WTC11 (cell line): Measurements from ENCODE around the gene COG8. TPM values are rescaled to one million over a fixed set of nuclear protein-coding genes. Genes with fewer than 3 reads are reported as not detected.

Experiments
- ATAC-seq: fragments of 200-7000 bp; cut with Tn5 transposase; 2 replicates; pipeline ENCODE4 v1.10.0; 2021; ENCODE audit warnings: mild to moderate bottlenecking, moderate library complexity
- CTCF ChIA-PET: fragments of 300-600 bp; sonication (Branson Sonifier 250); formaldehyde crosslinking; loops from one replicate; lab custom pipeline; 2021; ENCODE audit warnings: antibody characterized with exemption; lab: Charles Lee
- POLR2A ChIA-PET: fragments of 350-600 bp; sonication (Branson Sonifier 250); formaldehyde crosslinking; loops from one replicate; lab custom pipeline; 2021; ENCODE audit warnings: antibody characterized with exemption; lab: Charles Lee
- DNase-seq: peaks from one replicate; pipeline ENCODE4 v3.0.0; 2021; ENCODE audit warnings: low spot score
- H3K27ac Mint-ChIP-seq: 2 replicates; pipeline ENCODE4 v1.8.0; 2021; ENCODE audit warnings: mixed read lengths
- H3K27me3 Mint-ChIP-seq: 2 replicates; pipeline ENCODE4 v1.8.0; 2021; ENCODE audit warnings: low read depth, mild to moderate bottlenecking, moderate library complexity, mixed read lengths
- H3K36me3 Mint-ChIP-seq: 2 replicates; pipeline ENCODE4 v1.8.0; 2021; ENCODE audit warnings: mixed read lengths
- H3K4me1 Mint-ChIP-seq: 2 replicates; pipeline ENCODE4 v1.8.0; 2022; ENCODE audit warnings: mixed read lengths
- H3K4me3 Mint-ChIP-seq: 2 replicates; pipeline ENCODE4 v1.8.0; 2021; ENCODE audit warnings: mild to moderate bottlenecking, moderate library complexity, mixed read lengths
- H3K9me3 Mint-ChIP-seq: 2 replicates; pipeline ENCODE4 v1.8.0; 2021; ENCODE audit warnings: mixed read lengths
- FOXK1 ChIP-seq: sonication (generic); formaldehyde crosslinking; IDR thresholded peaks from 2 replicates; pipeline ENCODE4 v1.8.0; 2022; ENCODE audit warnings: mild to moderate bottlenecking, moderate library complexity, missing genetic modification reagents
- FOXP1 ChIP-seq: sonication (generic); formaldehyde crosslinking; IDR thresholded peaks from 2 replicates; pipeline ENCODE4 v1.8.0; 2022; ENCODE audit warnings: missing genetic modification reagents, mild to moderate bottlenecking, moderate library complexity, borderline replicate concordance
- GABPB1 ChIP-seq: sonication (generic); formaldehyde crosslinking; IDR thresholded peaks from 2 replicates; pipeline ENCODE4 v1.8.1; 2023; ENCODE audit warnings: mild to moderate bottlenecking, missing genetic modification reagents
- GRHL2 ChIP-seq: fragments of 250-450 bp; sonication (Bioruptor Pico); IDR thresholded peaks from 2 replicates; pipeline ENCODE4 v1.8.0; 2022; ENCODE audit warnings: mild to moderate bottlenecking, moderate library complexity; ENCODE audit not compliant: insufficient replicate concordance, severe bottlenecking
- JUN ChIP-seq: sonication (generic); formaldehyde crosslinking; IDR thresholded peaks from 2 replicates; pipeline ENCODE4 v1.8.0; 2023; ENCODE audit warnings: mild to moderate bottlenecking, missing genetic modification reagents
- NFATC4 ChIP-seq: fragments of 250-450 bp; sonication (Bioruptor Pico); IDR thresholded peaks from 2 replicates; pipeline ENCODE4 v1.9.0; 2021; ENCODE audit warnings: mild to moderate bottlenecking
- NFYB ChIP-seq: sonication (generic); formaldehyde crosslinking; conservative IDR thresholded peaks from 2 replicates; pipeline ENCODE4 v1.8.0; 2022; ENCODE audit warnings: low read depth, missing genetic modification reagents
- NR1H2 ChIP-seq: sonication (generic); formaldehyde crosslinking; IDR thresholded peaks from 2 replicates; pipeline ENCODE4 v1.9.0; 2021; ENCODE audit warnings: mild to moderate bottlenecking, moderate library complexity, missing genetic modification reagents
- NR2C2 ChIP-seq: sonication (generic); formaldehyde crosslinking; IDR thresholded peaks from 2 replicates; pipeline ENCODE4 v1.8.0; 2022; ENCODE audit warnings: mild to moderate bottlenecking, missing genetic modification reagents
- RORB ChIP-seq: fragments of 250-450 bp; sonication (Bioruptor Pico); IDR thresholded peaks from 2 replicates; pipeline ENCODE4 v1.9.0; 2021; ENCODE audit warnings: mild to moderate bottlenecking
- SMAD3 ChIP-seq: sonication (generic); formaldehyde crosslinking; IDR thresholded peaks from 2 replicates; pipeline ENCODE4 v1.8.0; 2022; ENCODE audit warnings: missing genetic modification reagents, mild to moderate bottlenecking, borderline replicate concordance
- ZBTB21 ChIP-seq: sonication (generic); formaldehyde crosslinking; IDR thresholded peaks from 2 replicates; pipeline ENCODE4 v1.8.1; 2023; ENCODE audit warnings: mild to moderate bottlenecking, missing genetic modification reagents, borderline replicate concordance
- ZNF219 ChIP-seq: sonication (generic); formaldehyde crosslinking; IDR thresholded peaks from 2 replicates; pipeline ENCODE4 v1.8.0; 2023; ENCODE audit warnings: missing genetic modification reagents, mild to moderate bottlenecking, borderline replicate concordance
- total RNA-seq: library from RNA; stranded (reverse); gene quantifications from 3 replicates; pipeline ENCODE4 v1.2.3, GENCODE V29; 2021
- TF ChIP-seq, protein P1 (sequence below): sonication (generic); formaldehyde crosslinking; IDR thresholded peaks from 2 replicates; pipeline ENCODE4 v1.8.0; 2022; ENCODE audit warnings: missing genetic modification reagents
- TF ChIP-seq, protein P2 (sequence below): fragments of 200-600 bp; IDR thresholded peaks from 2 replicates; pipeline ENCODE4 v1.8.0; 2022; ENCODE audit warnings: antibody characterized with exemption
- TF ChIP-seq, protein P3 (sequence below): fragments of 250-450 bp; sonication (Bioruptor Pico); IDR thresholded peaks from 2 replicates; pipeline ENCODE4 v2.1.2; 2022; ENCODE audit warnings: mild to moderate bottlenecking, moderate library complexity
- TF ChIP-seq, protein P4 (sequence below): fragments of 250-450 bp; sonication (Bioruptor Pico); IDR thresholded peaks from 2 replicates; pipeline ENCODE4 v1.9.0; 2021; ENCODE audit warnings: mild to moderate bottlenecking, borderline replicate concordance
- TF ChIP-seq, protein P5 (sequence below): sonication (generic); formaldehyde crosslinking; IDR thresholded peaks from 2 replicates; pipeline ENCODE4 v1.8.0; 2022; ENCODE audit warnings: mild to moderate bottlenecking, missing genetic modification reagents
- TF ChIP-seq, protein P6 (sequence below): sonication (generic); formaldehyde crosslinking; IDR thresholded peaks from 2 replicates; pipeline ENCODE4 v1.8.1; 2023; ENCODE audit warnings: mild to moderate bottlenecking, missing genetic modification reagents, moderate library complexity
- TF ChIP-seq, protein P7 (sequence below): sonication (generic); formaldehyde crosslinking; IDR thresholded peaks from 2 replicates; pipeline ENCODE4 v1.8.1; 2022; ENCODE audit warnings: mild to moderate bottlenecking, missing genetic modification reagents, moderate library complexity, borderline replicate concordance
- TF ChIP-seq, protein P8 (sequence below): sonication (generic); formaldehyde crosslinking; IDR thresholded peaks from 2 replicates; pipeline ENCODE4 v1.8.0; 2022; ENCODE audit warnings: mild to moderate bottlenecking, missing genetic modification reagents

COG8 gene
- total RNA-seq, 1 experiment from 2014 or later, result 56.5 TPM

DNA sequence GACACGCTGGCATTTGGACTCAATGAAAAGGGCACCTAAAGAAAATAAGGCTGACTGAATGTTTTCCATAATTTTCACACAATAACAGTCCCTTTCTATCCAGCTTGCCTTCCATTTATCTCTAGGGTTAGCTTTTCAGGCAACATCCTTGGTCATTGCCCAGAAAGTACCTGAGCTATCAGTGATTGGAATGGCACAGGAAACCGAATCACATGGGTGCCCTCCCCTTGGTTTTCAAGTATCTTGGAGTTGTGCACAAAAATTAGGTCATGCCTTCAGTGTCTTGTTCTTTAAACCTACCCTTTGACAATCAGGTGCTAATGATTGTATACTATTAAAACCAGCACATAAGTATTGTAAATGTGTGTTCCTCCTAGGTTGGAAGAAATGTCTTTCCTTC, 31.5 kb downstream of the COG8 start (continued):
- TF ChIP-seq ZNF219 (CRISPR knock-in tag) (no peak), NR2C2 (CRISPR knock-in tag) (no peak), NFYB (CRISPR knock-in tag) (no peak)
- TF ChIP-seq, protein P1, sequence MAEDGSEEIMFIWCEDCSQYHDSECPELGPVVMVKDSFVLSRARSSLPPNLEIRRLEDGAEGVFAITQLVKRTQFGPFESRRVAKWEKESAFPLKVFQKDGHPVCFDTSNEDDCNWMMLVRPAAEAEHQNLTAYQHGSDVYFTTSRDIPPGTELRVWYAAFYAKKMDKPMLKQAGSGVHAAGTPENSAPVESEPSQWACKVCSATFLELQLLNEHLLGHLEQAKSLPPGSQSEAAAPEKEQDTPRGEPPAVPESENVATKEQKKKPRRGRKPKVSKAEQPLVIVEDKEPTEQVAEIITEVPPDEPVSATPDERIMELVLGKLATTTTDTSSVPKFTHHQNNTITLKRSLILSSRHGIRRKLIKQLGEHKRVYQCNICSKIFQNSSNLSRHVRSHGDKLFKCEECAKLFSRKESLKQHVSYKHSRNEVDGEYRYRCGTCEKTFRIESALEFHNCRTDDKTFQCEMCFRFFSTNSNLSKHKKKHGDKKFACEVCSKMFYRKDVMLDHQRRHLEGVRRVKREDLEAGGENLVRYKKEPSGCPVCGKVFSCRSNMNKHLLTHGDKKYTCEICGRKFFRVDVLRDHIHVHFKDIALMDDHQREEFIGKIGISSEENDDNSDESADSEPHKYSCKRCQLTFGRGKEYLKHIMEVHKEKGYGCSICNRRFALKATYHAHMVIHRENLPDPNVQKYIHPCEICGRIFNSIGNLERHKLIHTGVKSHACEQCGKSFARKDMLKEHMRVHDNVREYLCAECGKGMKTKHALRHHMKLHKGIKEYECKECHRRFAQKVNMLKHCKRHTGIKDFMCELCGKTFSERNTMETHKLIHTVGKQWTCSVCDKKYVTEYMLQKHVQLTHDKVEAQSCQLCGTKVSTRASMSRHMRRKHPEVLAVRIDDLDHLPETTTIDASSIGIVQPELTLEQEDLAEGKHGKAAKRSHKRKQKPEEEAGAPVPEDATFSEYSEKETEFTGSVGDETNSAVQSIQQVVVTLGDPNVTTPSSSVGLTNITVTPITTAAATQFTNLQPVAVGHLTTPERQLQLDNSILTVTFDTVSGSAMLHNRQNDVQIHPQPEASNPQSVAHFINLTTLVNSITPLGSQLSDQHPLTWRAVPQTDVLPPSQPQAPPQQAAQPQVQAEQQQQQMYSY (CRISPR knock-in tag), result no peak
- TF ChIP-seq, protein P2, sequence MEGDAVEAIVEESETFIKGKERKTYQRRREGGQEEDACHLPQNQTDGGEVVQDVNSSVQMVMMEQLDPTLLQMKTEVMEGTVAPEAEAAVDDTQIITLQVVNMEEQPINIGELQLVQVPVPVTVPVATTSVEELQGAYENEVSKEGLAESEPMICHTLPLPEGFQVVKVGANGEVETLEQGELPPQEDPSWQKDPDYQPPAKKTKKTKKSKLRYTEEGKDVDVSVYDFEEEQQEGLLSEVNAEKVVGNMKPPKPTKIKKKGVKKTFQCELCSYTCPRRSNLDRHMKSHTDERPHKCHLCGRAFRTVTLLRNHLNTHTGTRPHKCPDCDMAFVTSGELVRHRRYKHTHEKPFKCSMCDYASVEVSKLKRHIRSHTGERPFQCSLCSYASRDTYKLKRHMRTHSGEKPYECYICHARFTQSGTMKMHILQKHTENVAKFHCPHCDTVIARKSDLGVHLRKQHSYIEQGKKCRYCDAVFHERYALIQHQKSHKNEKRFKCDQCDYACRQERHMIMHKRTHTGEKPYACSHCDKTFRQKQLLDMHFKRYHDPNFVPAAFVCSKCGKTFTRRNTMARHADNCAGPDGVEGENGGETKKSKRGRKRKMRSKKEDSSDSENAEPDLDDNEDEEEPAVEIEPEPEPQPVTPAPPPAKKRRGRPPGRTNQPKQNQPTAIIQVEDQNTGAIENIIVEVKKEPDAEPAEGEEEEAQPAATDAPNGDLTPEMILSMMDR, result no peak
- TF ChIP-seq, protein P3, sequence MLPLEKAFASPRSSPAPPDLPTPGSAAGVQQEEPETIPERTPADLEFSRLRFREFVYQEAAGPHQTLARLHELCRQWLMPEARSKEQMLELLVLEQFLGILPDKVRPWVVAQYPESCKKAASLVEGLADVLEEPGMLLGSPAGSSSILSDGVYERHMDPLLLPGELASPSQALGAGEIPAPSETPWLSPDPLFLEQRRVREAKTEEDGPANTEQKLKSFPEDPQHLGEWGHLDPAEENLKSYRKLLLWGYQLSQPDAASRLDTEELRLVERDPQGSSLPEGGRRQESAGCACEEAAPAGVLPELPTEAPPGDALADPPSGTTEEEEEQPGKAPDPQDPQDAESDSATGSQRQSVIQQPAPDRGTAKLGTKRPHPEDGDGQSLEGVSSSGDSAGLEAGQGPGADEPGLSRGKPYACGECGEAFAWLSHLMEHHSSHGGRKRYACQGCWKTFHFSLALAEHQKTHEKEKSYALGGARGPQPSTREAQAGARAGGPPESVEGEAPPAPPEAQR (CRISPR knock-in tag), result no peak
- TF ChIP-seq, protein P4, sequence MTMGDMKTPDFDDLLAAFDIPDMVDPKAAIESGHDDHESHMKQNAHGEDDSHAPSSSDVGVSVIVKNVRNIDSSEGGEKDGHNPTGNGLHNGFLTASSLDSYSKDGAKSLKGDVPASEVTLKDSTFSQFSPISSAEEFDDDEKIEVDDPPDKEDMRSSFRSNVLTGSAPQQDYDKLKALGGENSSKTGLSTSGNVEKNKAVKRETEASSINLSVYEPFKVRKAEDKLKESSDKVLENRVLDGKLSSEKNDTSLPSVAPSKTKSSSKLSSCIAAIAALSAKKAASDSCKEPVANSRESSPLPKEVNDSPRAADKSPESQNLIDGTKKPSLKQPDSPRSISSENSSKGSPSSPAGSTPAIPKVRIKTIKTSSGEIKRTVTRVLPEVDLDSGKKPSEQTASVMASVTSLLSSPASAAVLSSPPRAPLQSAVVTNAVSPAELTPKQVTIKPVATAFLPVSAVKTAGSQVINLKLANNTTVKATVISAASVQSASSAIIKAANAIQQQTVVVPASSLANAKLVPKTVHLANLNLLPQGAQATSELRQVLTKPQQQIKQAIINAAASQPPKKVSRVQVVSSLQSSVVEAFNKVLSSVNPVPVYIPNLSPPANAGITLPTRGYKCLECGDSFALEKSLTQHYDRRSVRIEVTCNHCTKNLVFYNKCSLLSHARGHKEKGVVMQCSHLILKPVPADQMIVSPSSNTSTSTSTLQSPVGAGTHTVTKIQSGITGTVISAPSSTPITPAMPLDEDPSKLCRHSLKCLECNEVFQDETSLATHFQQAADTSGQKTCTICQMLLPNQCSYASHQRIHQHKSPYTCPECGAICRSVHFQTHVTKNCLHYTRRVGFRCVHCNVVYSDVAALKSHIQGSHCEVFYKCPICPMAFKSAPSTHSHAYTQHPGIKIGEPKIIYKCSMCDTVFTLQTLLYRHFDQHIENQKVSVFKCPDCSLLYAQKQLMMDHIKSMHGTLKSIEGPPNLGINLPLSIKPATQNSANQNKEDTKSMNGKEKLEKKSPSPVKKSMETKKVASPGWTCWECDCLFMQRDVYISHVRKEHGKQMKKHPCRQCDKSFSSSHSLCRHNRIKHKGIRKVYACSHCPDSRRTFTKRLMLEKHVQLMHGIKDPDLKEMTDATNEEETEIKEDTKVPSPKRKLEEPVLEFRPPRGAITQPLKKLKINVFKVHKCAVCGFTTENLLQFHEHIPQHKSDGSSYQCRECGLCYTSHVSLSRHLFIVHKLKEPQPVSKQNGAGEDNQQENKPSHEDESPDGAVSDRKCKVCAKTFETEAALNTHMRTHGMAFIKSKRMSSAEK, result no peak

DNA sequence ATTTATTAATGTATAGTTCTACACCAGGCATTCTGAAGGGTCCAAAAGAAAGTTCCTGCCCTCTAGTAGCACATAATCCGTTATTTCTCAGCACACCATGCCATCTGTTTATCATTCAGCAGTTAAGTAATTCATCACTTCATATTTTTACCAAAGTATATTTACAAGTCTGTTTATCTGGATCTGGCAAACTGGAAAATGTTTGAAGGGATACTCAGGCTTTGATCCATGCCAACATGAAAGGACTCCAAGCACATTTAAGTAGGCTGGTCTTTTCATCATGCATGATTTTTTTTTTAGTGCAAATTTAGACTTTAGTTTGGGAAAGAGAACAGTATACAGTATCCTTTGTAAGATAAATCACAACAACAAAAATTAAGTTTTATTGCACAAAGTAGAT, 32.3 kb downstream of the COG8 start:
- Mint-ChIP-seq H3K36me3 (no peaks in the 10 kb centered on the region), H3K4me3 (no peak overlapping the region), H3K4me1 (peaks cover 6% of the 10 kb centered on the region), H3K27me3 (no peaks in the 10 kb centered on the region), H3K27ac (no peak overlapping the region), H3K9me3 (no peaks in the 10 kb centered on the region)
- ATAC-seq (no peak), DNase-seq (no peak)
- ChIA-PET POLR2A (no interaction called here), CTCF (no interaction called here)
- TF ChIP-seq NR1H2 (CRISPR knock-in tag) (no peak), JUN (CRISPR knock-in tag) (no peak), ZBTB21 (CRISPR knock-in tag) (no peak), GRHL2 (no peak), FOXP1 (CRISPR knock-in tag) (no peak), GABPB1 (CRISPR knock-in tag) (no peak), FOXK1 (CRISPR knock-in tag) (no peak), SMAD3 (CRISPR knock-in tag) (no peak), RORB (CRISPR knock-in tag) (no peak), NFATC4 (CRISPR knock-in tag) (no peak)
- TF ChIP-seq, protein P5, sequence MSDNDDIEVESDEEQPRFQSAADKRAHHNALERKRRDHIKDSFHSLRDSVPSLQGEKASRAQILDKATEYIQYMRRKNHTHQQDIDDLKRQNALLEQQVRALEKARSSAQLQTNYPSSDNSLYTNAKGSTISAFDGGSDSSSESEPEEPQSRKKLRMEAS (CRISPR knock-in tag), result no peak
- TF ChIP-seq, protein P6, sequence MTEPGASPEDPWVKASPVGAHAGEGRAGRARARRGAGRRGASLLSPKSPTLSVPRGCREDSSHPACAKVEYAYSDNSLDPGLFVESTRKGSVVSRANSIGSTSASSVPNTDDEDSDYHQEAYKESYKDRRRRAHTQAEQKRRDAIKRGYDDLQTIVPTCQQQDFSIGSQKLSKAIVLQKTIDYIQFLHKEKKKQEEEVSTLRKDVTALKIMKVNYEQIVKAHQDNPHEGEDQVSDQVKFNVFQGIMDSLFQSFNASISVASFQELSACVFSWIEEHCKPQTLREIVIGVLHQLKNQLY (CRISPR knock-in tag), result no peak
- TF ChIP-seq, protein P7, sequence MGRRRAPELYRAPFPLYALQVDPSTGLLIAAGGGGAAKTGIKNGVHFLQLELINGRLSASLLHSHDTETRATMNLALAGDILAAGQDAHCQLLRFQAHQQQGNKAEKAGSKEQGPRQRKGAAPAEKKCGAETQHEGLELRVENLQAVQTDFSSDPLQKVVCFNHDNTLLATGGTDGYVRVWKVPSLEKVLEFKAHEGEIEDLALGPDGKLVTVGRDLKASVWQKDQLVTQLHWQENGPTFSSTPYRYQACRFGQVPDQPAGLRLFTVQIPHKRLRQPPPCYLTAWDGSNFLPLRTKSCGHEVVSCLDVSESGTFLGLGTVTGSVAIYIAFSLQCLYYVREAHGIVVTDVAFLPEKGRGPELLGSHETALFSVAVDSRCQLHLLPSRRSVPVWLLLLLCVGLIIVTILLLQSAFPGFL, result no peak
- TF ChIP-seq, protein P8, sequence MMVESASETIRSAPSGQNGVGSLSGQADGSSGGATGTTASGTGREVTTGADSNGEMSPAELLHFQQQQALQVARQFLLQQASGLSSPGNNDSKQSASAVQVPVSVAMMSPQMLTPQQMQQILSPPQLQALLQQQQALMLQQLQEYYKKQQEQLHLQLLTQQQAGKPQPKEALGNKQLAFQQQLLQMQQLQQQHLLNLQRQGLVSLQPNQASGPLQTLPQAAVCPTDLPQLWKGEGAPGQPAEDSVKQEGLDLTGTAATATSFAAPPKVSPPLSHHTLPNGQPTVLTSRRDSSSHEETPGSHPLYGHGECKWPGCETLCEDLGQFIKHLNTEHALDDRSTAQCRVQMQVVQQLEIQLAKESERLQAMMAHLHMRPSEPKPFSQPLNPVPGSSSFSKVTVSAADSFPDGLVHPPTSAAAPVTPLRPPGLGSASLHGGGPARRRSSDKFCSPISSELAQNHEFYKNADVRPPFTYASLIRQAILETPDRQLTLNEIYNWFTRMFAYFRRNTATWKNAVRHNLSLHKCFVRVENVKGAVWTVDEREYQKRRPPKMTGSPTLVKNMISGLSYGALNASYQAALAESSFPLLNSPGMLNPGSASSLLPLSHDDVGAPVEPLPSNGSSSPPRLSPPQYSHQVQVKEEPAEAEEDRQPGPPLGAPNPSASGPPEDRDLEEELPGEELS (CRISPR knock-in tag), result no peak
